HG03457 (cell line): ENCODE results near the gene REC8.

ENCODE experiments used
- ATAC-seq: cut with Tn5 transposase; IDR thresholded peaks from one replicate; pipeline ENCODE4 v1.9.1; 2021; ENCODE audit warnings: moderate number of reproducible peaks; ENCODE audit not compliant: unreplicated experiment

The REC8 gene

GRCh38 chr14:24156840-24157239, 15.0 kb upstream of the REC8 start:
- no peak for ATAC-seq

DNA sequence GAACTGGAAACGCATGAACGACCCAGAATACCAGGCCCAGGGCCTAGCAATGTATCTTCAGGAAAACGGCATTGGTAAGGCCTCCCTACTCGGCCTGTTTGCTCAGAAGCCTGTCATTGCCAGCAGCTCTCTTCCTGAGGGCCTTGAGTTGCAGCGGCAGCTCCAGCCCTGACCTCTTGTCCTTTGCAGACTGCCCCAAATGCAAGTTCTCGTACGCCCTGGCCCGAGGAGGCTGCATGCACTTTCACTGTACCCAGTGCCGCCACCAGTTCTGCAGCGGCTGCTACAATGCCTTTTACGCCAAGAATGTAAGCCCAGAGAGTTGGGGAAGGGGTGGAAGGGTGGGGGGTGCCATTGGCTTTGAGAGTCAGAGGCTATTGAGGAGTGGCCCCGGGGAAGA, 14.5 kb upstream of the REC8 start:
- ATAC-seq = no peak

GRCh38 chr14:24159777-24160498, 11.9 kb upstream of the REC8 start:
- ATAC-seq = no peak

DNA sequence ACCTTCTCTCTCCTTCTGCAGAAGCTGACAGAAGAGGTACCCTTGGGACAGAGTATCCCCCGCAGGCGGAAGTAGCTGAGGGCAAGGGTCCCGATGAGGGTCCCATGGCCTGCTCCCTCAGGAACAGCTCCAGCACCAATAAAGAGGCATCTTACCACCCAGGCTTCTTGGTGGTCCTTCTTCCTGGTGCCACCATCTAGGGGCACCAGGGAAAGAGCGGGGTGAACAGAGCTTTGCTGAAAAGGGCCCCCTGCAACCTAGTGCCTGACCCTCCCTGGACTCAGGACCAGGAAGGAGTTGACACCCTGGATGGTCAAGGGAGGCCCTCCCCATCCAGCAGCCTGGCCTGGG, 11.4 kb upstream of the REC8 start:
- ATAC-seq = peak; percentile 5

- ATAC-seq = peak; percentile 55
These were observed 10.8 kb upstream of the REC8 start, which contains the start of gene IRF9 for GRCh38 chr14:24160850-24161804. Gene IRF9 (plus strand): TSS chr14:24161265. CDS start chr14:24162145, 880 bp downstream.

- no peak for ATAC-seq
These were observed 9.8 kb upstream of the REC8 start for GRCh38 chr14:24162093-24162492.

- ATAC-seq = no peak
These were observed 7.3 kb upstream of the REC8 start for GRCh38 chr14:24164518-24164991.

- ATAC-seq = no peak
These were observed 6.1 kb upstream of the REC8 start for GRCh38 chr14:24165785-24166184.

- ATAC-seq = no peak
These were observed 4.3 kb upstream of the REC8 start for GRCh38 chr14:24167469-24168114.

DNA sequence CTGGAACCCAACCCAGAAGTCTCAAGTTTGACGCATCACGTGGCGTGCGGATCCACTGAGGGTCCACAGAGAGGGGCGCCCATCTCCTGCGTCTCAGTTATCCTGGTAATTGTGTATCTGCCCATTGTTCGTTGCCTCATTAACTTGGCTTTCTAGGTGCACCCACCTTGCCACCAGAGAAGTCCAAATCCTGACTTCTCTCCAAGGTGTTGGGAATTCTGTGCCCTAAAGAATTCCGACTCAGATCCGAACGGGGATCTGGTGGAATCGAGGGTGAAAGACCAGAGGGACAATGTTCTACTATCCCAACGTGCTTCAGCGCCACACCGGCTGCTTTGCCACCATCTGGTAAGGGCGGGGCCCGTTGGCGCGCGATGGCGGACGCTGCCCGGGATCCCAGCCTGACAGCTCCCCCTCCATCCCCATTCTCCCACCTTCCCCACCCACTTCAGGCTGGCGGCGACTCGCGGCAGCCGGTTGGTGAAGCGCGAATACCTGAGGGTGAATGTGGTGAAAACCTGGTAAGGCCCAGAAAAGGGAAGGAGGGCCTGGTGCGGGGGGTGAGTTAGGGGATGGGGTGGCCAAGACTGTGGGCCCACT, 481 bp downstream of the REC8 start:
- ATAC-seq = no peak

GRCh38 chr14:24172871-24173281, 996 bp downstream of the REC8 start:
- no peak for ATAC-seq

- no peak for ATAC-seq
These were observed 4.7 kb downstream of the REC8 start for GRCh38 chr14:24176599-24176998.

GRCh38 chr14:24177041-24177825, 5.4 kb downstream of the REC8 start:
- no peak for ATAC-seq

- ATAC-seq = no peak
These were observed 6.0 kb downstream of the REC8 start for GRCh38 chr14:24177891-24178290.

- ATAC-seq = no peak
These were observed 6.7 kb downstream of the REC8 start for GRCh38 chr14:24178399-24179178.

DNA sequence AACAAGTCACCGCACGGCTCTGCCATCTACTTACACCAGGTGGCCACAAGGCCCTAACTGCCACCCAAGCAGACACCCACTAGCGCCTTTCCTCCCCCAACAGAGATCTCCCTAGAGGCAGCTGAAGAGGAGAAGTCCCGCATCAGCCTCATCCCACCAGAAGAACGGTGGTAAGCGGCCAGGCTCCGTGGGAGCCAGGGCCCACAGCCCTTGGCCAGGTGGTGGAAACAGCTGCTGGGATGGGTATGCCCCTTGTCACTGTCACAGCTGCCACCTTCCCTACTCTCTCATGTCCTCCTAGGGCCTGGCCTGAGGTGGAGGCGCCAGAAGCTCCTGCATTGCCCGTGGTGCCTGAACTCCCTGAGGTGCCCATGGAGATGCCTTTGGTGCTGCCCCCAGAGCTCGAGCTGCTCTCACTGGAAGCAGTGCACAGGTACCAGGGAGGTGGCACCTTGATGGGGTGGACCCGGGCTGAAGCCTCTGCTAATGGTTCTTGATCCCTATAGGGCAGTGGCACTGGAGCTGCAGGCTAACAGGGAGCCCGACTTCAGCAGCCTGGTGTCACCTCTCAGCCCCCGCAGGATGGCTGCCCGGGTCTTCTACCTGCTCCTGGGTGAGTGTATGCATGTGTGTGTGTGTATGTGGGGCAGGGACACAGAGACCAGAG, 7.5 kb downstream of the REC8 start:
- ATAC-seq = no peak

DNA sequence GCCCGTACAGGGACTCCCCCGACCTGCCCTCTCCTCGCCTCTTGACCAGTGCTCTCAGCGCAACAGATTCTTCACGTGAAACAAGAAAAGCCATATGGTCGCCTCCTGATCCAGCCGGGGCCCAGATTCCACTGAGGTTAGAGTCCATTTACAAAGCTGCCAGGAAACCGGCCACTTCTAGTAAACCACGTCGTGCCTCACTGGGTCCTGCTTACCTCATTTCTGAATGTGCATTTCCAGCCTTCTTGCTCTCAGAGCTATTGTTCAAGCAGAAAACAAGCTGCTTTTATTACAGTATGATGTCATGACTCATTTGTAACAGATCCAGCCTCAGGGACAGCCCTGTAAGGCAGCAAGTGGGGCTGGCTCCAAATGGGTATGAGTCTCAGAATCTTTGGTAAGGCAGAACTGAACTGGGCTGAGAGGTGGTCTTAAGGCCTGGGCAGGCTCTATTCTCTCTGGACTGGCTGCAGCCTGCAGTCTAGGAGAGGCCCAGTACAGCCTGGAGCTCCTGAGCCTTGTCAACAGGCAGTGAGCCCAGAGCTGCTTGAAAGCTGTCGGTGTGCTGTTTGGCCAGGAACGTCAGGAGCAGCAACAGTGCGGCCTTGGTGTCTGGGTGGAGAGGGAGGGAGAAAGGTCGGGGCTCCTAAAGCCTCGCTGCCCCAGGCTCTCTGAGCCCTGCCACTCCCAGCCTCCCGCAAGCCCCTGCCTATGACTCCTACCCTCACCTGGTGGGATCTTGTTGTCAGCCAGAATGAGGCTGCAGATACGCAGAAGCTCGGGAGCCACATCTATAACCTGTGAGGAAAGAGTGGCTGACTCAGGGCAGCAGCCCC, 8.3 kb downstream of the REC8 start:
- ATAC-seq = no peak
